NK-92 treated with Interleukin-12 subunit alpha and Interleukin-12 subunit beta, amount 100 ng/mL, for 24 hours (cell line): ENCODE results near the gene APLN.

Experiments
- DNase-seq: peaks from one replicate; lab custom pipeline; 2025; lab: John Stamatoyannopoulos, UW

The APLN gene

DNA sequence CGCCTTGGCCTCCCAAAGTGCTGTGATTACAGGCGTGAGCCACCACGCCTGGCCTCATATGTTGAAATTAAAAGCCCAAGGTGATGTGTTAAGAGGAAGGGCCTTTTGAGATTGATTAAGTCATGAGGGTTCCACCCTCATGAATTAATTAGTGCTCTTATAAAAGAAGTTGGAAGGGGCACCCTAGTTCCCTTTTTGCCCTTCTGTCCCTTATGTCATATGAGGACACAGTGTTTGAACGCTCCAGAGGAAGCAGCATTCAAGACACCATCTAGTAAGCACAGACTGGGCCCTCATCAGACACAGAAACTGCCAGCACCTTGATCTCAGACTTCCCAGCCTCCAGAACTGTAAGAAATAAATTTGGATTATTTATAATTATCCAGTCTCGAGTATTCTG is 5.1 kb upstream of the APLN start:
- DNase-seq = no peak

DNA sequence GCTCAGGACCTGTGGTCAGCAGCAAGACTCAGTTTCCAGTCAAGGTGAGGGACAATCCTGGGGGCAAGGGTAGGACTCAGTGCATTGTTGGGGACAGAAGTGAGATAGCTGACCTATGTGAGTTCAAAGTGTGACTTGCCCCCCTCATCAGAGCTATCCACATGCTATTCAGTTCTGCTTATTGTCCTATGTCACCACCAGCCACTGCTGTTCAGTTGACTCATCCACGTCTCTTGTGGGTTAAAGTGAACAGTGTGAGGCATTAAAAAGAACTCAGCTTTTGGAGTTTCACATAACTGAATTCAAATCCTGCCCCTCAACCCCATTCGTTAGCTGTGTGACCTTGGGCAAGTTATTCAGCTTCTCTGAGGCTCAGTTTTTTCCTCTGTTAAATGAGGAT is 4.4 kb upstream of the APLN start:
- no peak for DNase-seq

DNA sequence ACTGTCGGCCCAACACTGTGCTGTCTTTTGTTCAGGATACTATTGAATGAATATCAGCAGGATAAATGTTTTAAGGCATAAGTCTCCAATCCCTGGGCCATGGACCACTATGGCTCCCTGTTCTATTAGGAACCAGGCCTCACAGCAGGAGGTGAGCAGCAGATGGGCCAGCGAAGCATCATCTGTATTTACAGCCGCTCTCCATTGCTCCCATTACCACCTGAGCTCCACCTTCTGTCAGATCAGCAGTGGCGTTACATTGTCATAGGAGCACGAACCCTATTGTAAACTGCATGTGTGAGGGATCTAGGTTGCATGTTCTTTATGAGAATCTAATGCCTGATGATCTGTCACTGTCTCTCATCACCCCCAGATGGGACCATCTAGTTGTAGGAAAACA is 3.7 kb upstream of the APLN start:
- no peak for DNase-seq

DNA sequence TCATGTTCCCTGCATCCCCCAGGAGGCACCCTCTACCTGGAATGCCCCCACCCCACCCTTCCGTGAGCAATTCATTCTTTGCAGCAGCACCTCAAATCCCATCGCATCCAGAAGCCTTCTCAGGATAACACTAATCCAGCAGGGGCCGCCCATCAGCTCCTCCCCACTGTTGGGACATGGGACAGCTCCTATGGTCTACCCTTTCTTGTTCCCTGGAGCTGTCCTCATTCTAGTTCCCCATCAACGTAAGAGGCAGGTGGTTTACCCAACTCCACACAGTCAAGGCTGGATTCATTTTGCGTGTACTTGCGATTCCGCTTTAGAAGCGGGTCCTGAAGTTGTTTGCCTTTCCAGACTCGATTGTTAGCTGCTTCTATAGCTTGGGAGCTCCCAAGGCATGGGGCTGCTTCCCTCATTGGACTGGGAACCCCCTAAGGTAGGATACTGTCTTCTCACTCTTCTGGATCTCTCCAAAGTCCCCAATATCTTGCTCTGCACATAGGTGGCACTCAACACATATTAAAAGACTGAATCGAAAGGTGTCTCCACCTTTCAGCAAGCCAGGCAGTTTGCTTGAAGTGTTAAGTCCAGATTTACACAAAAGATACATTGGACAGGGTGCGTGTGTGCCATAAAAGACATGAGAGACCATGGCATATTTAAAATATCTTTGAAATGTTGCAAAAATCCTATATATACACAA is 942 bp upstream of the APLN start:
- DNase-seq = no peak

DNA sequence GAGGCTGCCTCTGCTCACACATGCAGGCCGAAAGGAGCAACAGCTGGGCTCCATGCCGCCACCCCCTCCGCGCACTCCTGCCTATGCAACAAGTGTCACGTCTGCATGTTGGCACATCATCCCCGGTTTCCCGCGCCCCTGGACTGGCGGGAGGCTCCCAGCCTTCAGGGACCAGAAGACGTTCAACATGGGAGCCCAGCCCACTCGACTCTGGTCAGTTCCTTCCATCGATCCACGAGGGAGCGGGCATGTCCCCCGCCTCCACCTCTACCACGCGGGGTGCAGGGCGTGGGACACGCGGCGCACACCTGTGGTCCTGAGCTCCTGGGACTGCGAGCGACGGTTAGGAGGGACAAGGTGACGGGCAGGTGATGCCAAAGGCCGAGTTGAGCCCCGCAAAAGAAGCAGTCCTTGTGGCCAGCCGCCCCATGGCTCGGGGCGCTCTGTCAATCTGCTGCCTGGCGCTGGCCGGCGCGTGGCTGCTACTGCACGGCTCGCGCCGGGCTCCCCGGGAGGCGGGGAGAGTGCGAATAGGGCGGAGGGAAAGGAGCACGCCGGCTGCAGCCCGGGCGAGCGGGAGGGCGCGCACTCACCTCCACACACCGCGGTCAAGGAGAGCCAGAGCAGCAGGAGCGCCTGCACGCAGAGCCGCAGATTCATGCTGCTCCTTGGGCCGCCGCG is 645 bp downstream of the APLN start:
- no peak for DNase-seq

DNA sequence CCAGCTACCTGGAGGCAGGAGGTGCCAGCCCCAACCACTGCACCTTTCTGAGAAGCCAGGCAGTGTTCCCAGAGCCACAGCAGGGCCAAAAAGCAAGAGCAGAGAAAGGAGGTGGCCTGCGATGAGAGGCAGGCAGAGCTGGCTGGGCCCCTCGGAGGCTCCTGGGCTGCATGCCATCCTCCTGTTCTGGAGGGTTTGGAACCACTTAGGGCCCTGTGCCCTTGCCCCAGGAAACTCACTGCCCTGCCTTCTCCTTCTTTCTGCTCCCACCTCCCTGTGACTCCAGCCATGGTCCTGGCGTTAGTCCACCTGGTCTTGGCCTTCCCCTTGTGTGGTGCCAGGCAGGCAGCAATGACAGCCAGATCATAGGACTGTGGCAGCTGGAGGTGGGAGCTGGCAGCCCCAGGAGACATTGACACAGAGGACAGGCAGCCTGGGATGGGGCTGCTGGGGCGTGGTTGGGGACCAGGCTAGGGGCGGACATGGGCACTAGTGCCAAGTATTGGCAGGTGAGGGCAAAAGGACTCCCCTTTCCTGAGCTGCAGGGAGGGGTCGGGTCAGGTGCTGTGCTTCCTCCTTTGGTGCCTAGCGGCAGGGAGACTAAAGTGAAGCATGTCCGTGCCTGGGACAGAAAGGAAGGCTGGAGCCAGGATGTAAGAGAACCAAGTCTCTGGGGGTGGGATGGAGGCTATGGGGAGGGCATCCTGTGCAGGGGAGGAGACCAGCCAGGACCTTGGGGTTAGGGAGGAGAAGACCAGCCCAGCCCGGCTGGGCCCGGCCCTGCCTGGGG is 1.4 kb downstream of the APLN start:
- DNase-seq = no peak

DNA sequence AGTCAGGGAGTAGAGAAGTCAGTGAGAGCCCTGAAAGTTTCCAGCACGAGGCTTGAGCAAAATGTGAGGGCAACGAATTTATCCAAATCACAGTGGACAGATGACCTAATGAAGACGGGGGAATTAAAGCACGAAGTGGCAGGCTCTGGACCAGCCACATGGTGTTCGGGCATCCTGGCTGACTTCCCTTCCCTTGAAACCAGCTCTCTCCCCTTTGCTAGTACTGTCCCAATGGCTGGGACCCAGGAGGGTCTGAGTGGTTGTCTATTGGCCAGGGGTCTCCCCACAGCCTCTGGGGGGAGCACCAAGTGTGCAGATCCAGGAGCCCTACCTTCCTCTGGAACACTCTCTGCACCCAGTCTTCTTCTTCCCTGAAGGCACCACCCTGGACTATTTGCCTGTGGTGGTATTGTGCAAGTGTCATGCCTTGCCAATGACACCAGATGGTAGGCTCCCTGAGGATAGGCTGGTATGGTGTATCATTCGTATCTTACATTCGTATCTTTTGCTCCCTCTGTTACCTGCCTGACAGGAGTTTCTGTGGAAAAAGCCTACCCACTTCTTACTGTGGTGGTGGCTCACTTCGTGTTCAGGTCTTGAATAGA is 2.1 kb downstream of the APLN start:
- DNase-seq = no peak

DNA sequence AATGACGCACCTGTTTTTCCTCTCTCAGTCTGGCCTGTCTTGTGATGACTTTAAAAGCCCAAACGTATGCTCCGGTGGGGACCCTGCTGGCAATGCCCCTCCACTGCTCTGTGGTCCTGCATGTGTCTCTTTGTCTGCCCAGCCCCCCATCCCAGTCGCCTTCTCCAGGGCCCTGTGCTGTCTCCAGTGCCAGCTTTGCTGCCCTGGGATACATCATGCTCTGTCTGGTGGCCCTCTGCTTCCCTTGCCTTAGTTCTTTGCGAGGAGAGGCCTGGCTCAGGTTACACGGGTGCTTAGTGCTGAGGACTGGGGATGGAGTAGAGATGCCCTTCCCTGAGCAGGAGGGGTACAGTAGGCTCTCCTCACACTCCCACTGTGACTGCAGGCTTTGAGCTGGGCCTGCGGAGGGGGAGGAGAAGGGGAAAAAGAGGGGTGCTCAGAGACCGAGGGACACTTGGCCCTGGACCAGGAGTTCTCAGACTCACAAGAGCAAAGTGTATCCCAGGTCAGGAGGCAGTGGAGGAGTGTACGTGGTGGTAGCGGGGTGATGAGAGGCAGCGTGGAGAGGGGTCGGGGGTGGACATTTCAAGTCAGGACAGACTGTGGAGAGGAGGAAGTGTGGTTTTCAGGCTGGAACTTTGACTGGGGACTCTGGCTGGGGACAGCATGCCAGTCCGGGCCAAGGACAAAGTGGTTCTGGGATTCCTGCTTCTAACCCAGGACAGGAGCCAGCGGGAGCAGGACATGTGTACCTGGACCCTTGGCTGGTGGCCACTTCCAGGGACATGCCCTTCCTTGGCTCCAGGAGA is 2.8 kb downstream of the APLN start:
- DNase-seq = no peak

DNA sequence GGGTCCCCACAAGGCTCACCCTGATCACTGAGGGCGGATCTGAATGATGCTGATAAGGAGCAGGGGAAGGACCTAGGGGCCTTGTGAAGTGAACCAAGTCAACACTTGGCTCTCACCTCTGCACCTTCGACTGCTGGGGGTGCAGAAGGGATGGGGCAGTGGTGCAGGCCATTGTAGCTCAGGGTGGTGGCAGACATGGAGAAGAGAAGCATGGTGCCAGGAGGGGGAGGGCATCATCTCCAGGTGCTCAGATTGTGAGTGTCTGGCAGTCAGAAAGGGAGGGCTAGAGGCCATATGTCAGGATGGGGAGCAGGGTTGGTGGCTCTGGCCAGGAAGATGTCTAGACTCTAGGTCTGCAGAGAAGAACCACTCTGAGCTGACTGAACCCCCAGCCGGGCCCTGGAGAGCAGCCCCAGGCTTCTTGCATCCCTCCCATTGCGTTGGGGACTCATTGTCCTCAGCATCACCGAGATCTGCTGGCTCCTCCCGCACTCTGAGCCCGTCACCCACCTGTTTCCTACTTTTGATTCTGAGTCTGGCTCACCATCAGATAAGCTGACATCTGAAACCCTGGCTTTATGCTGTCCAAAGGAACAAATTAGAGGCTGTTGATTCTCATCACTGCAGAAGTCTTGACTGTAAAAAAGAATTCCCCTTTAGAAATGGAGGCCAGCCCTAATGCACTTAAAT is 3.8 kb downstream of the APLN start:
- no peak for DNase-seq

DNA sequence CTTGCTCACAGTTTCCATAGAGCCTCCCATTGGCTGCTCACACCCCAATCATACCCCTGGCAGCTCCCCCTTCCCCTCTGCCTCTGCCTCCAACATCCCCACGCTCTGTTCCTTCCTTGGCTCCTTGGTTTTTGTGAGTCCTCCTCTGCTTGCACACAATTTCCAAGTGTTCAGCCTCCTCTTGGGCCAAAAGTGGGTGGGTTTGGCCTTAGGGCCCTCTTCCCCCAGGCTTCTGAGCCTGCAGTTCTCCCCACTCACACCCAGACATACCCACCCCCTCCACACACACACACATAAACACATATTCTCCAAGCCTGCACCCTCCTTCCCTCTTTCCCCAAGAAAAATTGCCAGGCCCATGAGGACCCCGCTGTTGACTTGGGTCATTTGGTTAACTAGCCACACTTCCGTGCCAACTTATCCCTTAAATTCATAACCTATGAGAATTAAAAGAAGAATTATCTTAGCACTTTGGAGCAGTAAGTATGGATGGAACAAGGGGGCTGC is 4.5 kb downstream of the APLN start:
- DNase-seq = no peak

DNA sequence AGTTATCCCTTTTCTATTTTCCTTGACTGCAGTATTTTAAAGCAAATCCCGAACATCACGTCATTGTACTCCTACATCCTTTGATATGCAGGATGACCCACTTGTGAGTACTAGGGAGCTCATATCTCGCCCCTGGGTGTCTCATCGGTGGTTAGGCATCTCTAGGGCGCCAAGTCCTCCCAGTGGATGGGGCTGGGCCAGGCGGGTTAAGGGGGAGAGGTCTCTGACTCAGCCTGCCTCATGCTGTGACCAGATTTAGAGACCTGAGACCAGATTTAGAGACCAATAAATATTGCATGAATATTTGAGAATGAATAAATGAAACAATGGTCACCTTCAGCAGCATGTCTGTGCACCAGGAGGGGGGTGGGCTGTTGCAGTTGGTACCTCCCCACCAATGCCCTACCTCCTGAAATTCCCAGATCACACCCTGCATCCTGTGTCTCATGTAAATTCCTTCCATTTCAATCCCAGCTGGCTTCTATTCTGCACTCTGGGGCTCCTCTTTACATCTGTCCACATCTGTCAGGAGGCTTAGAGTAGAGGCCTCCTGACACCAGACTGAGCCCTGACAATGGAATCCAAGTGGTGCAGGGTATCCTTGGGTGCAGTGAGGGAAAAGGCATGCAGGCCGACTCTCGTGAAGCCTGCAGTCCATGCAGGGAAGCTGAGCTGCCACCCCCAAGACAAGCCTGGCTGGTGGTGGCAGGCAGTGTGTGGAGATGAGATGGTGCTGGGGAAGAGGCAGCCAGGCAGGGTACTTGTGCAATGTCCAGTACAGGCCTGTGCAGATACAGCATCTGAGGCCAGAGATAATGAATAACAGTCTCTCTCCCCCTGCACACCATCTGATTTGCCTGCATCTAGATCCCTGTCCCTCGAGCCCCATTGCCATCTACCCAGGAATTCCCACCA is 5.2 kb downstream of the APLN start:
- no peak for DNase-seq

DNA sequence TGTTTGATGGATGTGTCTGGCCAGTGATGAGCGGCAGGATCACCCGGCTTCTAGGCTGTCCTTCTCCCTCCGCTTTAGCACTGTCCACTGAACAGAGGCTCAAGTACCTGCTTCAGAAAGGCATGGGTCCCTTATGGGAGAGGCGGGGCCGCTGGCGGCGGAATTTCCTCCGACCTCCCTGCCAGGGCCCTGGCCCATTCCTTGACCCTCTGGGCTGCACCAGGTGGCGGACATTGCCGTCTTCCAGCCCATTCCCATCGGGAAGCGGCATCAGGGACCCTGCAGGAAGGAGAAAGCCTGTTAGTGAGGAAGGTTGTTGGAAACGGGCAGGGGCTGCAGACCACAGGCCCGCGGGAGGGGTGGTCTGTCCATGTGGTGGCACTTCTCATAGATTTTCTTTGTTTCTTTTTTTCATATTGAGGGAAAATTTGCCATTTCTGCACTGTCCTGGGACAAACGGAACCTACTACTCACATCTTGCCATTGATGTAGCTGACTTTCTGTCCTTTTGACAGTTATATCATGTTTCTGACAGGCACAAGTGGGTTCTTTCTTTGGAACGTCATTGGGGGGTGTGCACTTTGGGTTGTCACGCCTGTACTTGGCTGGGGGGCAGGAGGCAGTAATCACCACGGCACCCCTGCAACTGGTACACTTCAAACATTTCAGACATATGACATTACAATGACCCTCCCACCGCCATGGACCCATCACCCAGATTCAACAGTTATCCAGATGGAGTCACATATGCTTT is 6.1 kb downstream of the APLN start:
- no peak for DNase-seq

DNA sequence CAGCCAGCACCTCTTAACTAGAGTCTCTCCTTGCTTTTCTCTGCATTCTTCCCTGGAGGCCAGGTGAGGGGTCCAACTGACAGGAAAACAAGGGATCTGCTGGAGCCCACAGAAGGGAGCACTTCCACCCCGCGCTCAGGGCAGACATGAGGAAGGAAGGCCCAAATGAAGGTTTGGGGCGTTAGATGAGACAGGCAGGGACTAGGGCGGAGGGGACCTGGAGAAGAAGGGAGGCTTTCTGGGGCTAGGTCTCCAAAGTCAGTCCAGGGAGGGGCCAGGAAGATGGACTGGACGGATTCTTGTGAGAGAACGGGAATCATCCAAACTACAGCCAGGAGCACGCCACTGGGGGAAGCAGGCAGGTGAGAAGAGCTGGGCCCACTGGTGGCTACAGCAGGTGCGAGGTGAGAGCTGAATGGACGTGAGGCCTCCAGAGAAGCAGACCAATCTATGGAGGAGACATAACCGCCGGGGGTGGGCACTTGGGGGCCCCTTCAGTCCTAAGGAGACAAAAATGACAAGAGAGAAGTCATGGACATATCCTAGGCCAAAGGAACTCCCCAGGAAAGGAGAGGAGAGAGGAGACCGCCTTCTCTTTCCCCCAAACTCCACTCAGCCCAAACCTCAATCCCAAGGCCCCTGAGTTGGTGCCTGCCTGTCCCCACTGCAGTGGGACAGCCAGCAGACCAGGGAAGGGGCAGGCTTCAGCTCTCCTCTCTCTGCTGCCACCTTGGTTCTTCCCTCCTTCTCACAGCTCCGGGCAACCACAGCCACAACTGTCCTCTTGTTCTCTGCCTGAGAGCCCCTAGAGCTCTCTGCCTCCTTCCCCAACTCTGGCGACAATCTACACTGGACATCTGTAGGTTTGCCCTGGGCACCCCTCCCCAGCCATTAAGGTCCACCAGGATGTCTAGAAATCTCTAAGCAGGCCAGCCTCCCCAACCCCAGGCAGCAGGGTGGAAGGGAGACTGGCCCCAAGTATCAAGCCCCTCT is 7.0 kb downstream of the APLN start:
- no peak for DNase-seq

DNA sequence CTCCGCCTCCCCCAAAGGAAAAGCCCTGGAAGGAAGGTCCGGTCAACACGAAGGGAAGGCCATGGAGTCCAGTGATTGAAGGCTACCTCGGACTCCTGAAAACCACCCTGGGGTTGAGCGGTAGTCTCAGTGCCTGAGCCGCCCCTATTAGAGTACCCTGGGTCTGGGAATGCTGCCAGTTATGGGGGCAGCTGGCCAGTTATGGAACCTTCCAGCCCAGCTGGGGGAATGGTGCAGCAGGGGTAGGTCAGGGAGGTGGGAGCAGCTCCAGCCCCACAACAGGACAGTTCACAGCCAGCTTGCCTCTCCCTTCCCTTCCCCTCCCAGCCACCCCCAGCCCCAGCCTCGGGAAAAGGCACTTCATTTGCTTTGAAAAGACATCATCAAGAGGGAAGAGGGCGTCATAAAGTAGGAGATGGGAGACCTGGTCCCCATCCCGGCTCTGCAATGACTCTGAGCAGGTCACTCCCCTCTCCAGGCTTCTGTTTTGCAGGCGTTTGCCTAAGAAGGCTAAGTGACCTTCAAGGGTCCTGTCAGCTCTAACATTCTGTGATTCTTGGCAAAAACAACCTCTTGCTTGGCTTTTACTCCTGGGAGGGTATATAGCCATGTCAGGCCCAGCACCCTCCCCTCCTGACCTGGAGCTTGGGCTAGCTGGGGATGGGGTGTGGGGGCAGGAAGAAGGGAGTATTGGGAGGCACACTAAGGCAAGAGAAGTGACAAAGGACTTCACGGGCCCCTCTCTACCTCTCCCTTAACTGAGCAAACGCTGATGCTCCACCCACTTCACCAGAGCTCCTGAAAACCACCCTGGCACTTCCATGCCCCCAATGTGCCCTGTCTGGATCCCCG is 8.0 kb downstream of the APLN start:
- no peak for DNase-seq

DNA sequence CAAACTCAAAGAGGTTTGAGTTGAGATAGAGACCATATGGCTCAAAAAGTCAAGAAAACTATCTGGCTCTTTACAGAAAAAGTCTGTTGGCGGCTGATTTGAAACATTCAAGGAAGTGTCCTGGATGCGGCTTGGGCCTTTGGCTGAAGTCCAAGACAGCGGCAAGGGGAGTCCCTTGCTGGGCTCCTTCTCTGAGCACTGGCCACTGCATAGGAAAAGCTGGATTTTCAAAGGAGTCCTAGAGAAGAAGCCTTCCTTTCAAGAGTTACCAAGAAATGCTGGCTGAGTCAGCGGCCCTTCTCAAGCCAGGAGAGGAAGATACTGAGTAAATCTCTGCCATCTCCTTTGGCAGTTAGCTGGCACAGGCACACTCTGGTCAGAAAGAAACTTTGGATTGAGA is 12.1 kb downstream of the APLN start:
- no peak for DNase-seq

DNA sequence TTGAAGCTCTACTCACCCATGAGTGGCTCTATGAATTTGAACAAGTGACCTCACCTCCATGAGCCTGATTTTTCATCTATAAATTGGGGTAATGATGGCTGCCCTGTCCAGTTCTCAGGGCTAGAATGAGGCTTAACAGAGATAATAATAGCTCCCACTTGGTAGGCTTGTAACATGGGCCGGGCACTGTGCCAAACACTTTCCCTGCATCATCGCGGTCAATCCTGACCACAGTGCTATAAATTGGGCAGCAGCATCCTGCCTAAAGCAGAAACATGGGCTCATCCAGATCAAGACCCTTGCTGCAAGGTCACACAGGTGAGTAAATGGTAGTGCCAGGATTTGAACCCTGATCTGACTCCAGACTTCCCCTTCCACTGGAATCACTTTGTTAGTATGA is 12.8 kb downstream of the APLN start:
- DNase-seq = no peak

DNA sequence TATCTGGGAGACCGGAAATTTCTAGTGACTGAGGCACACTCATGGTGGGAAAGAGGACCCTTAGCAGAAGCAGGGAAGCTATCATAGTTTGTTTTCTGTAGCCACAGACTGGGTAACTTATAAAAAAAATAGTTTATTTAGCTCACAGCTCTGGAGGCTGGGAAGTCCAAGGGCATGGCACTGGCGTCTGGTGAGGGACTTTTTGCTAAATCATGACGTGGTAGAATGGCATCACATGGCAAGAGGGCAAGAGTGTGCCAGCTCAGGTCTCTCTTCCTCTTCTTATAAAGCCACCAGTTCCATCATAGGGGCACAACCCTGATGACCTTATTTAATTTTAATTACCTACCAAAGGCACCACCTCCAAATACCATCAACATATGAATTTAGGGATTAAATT is 13.3 kb downstream of the APLN start:
- no peak for DNase-seq
